RWPE1 (cell line): ENCODE data around the gene NHLRC1.

Source experiments
- CTCF ChIA-PET: fragments of 350-600 bp; sonication (Branson Sonifier 250); formaldehyde crosslinking; extraction: SDS; loops from one replicate; lab custom pipeline; 2021; lab: Yijun Ruan, JAX
- POLR2A ChIA-PET: fragments of 400-600 bp; formaldehyde crosslinking; extraction: SDS; loops from one replicate; lab custom pipeline; 2020; ENCODE audit warnings: antibody characterized with exemption; ENCODE audit not compliant: low non-redundant PET; lab: Yijun Ruan, JAX
- DNase-seq: peaks from one replicate; pipeline ENCODE4 v3.0.0; 2012; ENCODE audit warnings: low spot score
- H3K27ac ChIP-seq: fragments of 450-650 bp; 2 replicates; pipeline ENCODE4 v1.5.1; 2017
- CTCF ChIP-seq: fragments of 450-650 bp; conservative IDR thresholded peaks from 2 replicates; pipeline ENCODE4 v1.5.1; 2017; ENCODE audit warnings: low read depth, mild to moderate bottlenecking

The NHLRC1 gene

GRCh38 chr6:18141805-18142590 is 19.5 kb upstream of the NHLRC1 start:
- no peak for DNase-seq
- H3K27ac ChIP-seq, result no peak overlapping the region
- POLR2A ChIA-PET, result no interaction called here
- CTCF ChIA-PET, result interaction anchor here (0.6 kb wide), 1 partner anchor 883 kb away, joined by 3 read pairs; no protein-coding TSS in a partner anchor
- TF ChIP-seq CTCF, result no peak

- DNase-seq, result no peak
- POLR2A ChIA-PET, result no interaction called here
- TF ChIP-seq CTCF, result no peak
- no peak overlapping the region for H3K27ac ChIP-seq
- CTCF ChIA-PET, result interaction anchor here (1.5 kb wide), 1 partner anchor 10 kb away, joined by 4 read pairs; no protein-coding TSS in a partner anchor
These were observed 17.6 kb upstream of the NHLRC1 start for GRCh38 chr6:18139935-18140621.

GRCh38 chr6:18138906-18139305 is 16.4 kb upstream of the NHLRC1 start:
- POLR2A ChIA-PET, result no interaction called here
- no peak overlapping the region for H3K27ac ChIP-seq
- DNase-seq, result no peak
- no peak for TF ChIP-seq CTCF
- CTCF ChIA-PET, result interaction anchor here (0.7 to 1.5 kb wide), 2 partner anchors 9 to 36 kb away, joined by 4 read pairs; no protein-coding TSS in a partner anchor

- ChIA-PET CTCF (interaction anchor here (1.0 kb wide), 1 partner anchor 9 kb away, joined by 6 read pairs; no protein-coding TSS in a partner anchor), POLR2A (no interaction called here)
- no peak for DNase-seq
- TF ChIP-seq CTCF, result no peak
- H3K27ac ChIP-seq, result no peak overlapping the region
These were observed 13.8 kb upstream of the NHLRC1 start for GRCh38 chr6:18136260-18136659.

GRCh38 chr6:18135171-18135570 is 12.7 kb upstream of the NHLRC1 start:
- ChIA-PET POLR2A (no interaction called here), CTCF (no interaction called here)
- no peak for TF ChIP-seq CTCF
- no peak for DNase-seq
- no peak overlapping the region for H3K27ac ChIP-seq

GRCh38 chr6:18132346-18132745 is 9.9 kb upstream of the NHLRC1 start:
- ChIA-PET CTCF (no interaction called here), POLR2A (no interaction called here)
- no peak for DNase-seq
- TF ChIP-seq CTCF, result no peak
- H3K27ac ChIP-seq, result no peak overlapping the region
